NCI-H2196 (cell line): ENCODE measurements around the gene RAB38.

Experiments used
- DNase-seq: peaks from one replicate; lab custom pipeline; 2025; ENCODE audit not compliant: unreplicated experiment; lab: John Stamatoyannopoulos, UW

RAB38 gene

GRCh38 chr11:88170673-88171072 is 4.6 kb downstream of the RAB38 start:
- DNase-seq, result no peak

GRCh38 chr11:88169881-88170280 is 5.4 kb downstream of the RAB38 start:
- DNase-seq, result no peak

DNA sequence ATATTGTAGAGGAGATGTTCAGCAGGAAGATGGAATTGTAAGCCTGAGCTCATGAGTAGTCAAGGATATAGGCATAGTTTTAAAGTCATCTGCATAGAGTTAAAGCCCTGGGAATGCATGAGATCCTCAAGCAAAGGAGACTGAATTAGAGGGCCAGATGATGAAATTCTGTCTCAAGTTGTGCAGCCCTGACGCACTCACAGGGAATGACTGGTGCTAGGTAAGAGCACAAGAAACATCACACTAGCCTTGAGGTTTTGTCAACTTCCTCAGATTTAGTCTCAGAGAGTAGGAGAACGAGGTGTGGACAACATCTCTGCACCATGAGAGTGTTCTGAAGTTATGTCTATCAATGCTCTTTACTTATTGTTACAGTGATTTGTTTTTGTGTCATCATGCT is 5.8 kb downstream of the RAB38 start:
- no peak for DNase-seq

DNA sequence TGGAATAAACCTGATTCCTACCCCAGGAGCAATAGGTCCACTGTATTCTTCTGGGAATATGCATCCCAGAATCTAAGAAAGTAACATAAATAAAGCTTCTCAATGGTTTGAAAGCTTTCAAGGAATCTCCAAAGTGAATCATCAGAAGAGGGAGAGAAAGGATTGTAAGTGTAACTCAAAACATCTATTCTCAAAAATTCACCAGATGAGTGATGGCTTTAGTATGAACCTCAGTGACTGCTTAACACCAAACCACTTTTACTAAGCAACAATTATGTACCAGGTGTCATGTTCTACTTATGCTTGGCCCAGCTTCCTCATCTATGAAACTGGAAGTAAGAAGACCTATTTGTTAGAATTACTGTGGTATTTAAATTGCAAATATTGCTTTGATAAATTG is 7.4 kb downstream of the RAB38 start:
- no peak for DNase-seq

GRCh38 chr11:88164806-88165585 is 10.2 kb downstream of the RAB38 start:
- no peak for DNase-seq

DNA sequence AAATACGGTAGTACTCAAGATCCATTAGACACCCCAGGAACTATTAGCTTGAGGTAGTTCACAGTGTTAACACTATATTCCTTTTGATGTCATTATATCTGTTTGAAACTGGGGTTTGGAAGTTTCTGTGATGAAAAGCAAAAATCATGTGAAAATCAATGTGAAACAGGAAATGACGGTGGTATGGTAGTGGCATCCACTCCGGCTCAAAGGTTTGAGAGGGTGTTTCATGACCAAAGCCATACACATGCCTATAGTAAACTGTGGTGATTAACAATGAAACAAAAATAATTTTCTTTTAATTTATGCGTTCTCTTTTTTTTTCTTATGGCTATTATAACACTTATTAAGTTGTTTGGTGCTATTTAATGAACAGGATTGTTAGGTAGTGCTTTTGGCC is 10.9 kb downstream of the RAB38 start:
- DNase-seq, result no peak

GRCh38 chr11:88158081-88158480 is 17.2 kb downstream of the RAB38 start:
- no peak for DNase-seq

DNA sequence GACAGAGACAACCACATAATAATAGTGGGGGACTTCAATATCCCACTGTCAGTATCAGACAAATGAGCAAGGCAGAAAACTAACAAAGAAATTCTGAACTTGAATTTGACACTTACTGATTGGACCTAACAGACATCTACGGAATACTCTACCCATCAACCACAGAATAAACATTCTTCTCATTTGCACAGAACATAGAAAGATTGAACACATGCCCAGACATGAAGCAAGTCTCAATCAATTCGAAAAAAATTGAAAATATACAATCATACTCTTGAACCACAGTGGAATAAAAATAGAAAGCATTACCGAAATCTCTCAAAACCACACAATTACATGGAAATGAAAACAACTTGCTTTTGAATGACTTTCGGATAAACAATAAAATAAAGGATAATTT is 17.9 kb downstream of the RAB38 start:
- no peak for DNase-seq

DNA sequence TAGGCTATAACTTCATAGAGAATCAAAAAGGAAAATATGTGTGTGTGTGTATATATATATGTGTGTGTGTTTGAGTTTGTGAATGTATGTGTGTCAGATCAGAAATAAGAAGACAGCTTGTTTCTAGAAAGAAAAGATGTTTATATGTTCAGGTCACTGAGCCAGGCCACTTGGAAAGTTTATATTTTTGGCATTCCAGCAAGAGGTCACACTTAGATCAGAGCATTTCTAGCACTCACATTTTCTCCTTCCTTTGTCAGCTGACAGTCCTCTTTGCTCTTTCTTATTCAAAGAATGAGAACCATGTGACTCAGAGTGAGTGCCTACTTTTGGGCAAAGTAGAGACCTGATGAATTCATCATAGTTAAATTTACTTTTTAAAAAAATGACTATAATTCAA is 22.9 kb downstream of the RAB38 start:
- no peak for DNase-seq

GRCh38 chr11:88151709-88152265 is 23.5 kb downstream of the RAB38 start:
- DNase-seq, result no peak

DNA sequence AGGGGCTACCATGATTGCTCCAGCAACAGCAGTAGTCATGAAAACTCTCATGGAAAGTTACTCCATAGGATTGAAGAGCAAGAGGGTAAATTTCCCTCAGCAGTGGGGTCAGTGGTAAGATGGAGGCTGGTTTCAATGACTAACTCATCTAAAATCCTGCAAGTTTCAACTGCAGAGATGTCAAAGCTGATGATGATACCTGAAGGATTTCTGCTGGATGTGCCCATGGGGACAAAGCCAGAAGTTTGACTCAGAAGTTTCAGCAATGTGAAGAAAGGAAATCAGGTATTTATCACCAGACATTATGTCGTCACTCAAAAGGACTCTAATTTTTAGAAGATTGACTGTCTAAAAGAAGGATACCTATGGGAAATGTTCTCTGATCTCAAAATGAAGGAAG is 29.1 kb downstream of the RAB38 start:
- no peak for DNase-seq

GRCh38 chr11:88139865-88140264 is 35.4 kb downstream of the RAB38 start:
- no peak for DNase-seq

GRCh38 chr11:88131764-88132470 is 43.3 kb downstream of the RAB38 start:
- DNase-seq, result no peak

- DNase-seq, result no peak
These were observed 52.3 kb downstream of the RAB38 start for GRCh38 chr11:88122956-88123355.

- DNase-seq, result no peak
These were observed 55.7 kb downstream of the RAB38 start for GRCh38 chr11:88119561-88119960.

DNA sequence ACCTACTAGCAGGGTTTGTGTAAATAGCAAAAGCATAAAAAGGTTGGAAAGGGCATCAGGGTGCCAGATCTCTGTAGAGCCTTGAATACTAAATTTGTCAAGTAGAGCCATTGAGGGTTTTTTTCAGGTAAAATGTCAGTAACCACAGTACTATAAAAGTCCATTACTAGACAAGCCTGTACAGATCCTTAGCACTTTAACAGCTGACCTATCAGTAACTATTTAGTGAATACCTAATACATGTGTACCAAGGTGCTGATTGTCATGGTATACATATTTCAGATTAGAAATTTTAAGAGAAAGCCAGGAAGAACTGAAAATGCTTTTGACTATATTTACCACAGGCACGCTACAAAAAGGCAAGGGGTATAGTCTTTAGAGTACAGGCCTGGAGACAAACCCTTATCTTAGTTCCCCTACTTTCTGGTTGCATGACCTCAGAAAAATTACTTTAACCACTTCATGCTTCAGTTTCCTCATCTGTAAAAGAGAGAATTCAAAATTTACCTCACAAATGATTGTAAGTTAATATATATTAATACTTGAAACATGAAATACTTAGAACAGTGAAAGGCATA is 57.9 kb downstream of the RAB38 start:
- no peak for DNase-seq

DNA sequence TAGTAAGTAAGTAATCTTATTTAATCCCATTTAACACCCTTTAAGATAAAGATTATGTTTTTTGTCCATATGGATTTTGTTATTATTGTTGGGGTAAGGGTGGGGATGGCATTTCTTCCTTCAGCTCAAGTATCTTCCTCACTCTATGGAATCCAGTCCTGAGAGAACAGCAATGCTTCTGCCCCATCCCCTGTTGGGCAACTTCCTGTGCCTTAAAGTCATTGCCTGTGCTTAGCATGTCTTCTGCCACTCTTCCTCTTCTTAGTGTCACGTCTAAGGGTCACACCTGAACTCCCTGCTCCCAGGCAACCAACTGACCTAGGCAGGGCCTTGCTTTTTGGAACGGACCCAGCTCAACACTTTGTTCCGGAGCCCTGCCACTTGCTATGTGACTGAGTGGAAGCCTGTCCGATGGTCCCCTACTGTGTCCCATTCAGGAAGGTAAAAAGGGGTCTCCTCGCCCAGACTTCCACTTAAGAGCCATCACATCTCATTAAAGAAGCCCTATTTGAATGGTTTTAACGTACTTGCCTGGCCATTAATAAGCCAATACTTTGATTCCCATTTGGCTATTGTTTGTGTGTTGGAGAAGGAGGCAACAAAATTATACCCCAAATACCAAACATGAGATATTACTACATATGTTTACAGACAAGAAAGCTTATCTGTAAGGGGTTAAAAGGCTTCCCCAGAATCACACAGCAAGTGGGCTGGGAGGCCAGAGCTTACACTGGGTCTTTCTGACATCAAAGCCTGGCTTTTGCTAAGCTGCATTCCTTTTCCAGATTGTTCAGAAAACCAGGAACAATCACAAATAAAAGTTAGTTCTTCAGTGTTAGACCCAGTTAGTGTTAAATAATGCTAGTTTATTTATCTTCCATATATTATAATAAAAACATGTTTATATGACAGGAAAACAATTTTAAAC is 59.2 kb downstream of the RAB38 start:
- DNase-seq, result no peak

DNA sequence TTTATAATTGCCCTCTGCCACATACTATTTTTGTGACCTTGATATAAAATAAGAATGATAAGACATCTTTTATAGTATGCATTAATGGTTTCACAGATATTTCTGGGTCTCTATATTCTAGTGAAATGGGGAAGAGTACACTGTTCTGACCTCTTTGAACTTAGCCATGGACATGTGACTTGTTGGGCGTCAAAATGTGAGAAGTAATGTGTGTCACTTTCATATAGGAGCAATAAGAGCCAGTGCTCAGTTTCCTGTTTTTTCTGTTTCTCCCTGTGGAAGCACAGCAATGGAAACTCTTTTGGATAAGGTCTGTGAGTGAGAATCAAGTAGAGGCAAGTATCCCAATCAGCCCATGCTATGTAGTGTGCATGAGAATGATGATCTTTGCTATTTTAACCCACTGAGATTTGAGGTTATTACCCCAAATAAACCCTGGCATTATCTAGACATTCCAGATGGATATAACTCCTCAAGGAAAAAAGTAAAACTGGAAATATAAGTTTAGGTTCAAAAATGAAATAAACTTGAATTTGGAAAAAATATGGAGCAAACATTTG is 60.7 kb downstream of the RAB38 start:
- no peak for DNase-seq

DNA sequence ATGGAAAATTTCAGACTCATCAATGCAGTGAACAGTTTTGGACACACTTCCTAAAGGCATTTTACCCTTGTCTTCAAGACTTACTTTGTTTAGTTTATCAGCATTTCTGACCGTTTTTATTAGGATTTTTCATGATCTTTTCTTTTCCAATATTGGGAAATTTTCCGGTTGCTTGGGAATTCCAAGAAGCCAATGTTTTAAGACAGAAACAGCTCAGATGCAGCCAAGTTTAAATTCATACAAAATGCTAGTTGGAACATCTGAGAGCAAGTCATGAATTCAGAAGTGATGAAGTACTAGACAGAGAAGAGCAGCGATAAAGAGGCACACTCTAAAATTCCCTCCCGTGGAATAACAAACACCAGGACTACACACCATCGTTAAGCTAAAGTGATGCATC is 68.6 kb downstream of the RAB38 start:
- DNase-seq, result no peak

DNA sequence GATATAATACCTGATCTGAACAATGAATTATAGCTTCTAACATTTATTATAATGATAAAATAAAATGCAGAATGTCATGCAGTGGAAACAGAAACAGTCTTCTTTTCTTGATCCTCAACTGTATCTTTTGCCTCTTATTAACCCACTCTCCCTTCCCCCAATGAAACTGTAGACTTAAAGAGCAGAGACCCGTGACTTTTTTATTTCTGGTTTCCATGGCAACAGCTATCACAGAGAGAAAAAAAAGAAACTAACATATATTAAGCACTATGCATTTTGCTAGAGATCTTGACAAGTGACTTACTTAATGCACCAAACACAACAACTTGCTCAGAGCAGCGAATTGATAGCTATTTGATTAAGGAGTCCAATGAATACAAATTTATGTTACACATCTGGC is 69.3 kb downstream of the RAB38 start:
- no peak for DNase-seq

DNA sequence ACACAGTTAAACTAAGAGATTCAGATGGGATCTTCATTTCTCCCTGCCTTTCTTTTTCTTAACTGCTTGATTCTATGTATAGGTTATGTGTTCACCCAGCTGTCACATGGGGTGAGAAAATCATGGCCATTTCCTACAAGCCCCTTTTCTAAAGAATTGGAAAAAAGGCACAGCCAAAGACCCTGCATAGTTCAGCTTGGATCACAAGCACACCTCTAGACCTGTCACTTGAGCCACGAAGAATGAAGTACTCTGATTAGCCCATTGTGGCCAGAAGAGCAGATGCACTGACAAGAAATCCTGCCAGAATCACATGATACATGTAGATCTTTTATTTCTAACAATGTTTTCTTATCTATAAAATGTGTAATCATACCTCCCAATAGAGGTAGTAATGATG is 69.7 kb downstream of the RAB38 start:
- no peak for DNase-seq
